Measurements from ENCODE around the gene NEMP1. TPM values are rescaled to one million over a fixed set of nuclear protein-coding genes. Genes with fewer than 3 reads are reported as not detected.

Gene NEMP1
- total RNA-seq, 4 donors from 2014 or later, result 4.0 to 66.7 (median 5.2) TPM

DNA sequence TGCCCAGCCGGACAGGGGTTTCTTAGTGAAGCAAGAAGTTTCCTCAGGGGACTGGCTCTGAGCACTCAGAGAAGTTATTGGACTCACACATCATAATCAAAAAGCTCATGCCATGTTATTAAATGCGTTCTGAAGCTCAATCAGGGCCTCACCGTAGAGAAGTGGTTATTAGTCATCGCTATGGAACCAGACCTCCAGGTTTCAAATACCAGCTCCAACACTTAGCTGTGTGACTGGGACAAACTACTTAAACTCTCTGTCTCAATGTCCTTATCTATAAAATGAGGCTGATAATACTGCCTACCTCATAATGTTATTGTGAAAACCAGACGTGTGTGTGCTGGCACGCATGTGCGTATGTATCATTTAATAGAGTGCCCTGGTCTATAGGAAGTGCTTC lies 25.3 kb upstream of the NEMP1 start:
- in situ Hi-C loops (cut with MboI; ENCODE audit: low pct_ligation_motif_present in 1 of 4, low pct_unique_long_range_greater_than_20kb in 1 of 4, low sequenced_read_pairs in 3 of 4) (no loop called here), intact Hi-C loops (cut with DNase I; ENCODE audit: low total_unique reads) (no loop called here)
- H3K27me3 ChIP-seq, result no peaks in the 10 kb centered on the region
- WGBS, 2 donors (ENCODE audit: low coverage in 1 of 2), result 90% methylated on average over 7 of the region's 7 CpGs; no CpG with 5 or more reads in 1 of the 2 donors
- H3K36me3 ChIP-seq, result peaks cover 0 to 49% (median 12%) of the 10 kb centered on the region in 4 donors
- no peak for DNase-seq
- no peak overlapping the region for H3K4me3 ChIP-seq
- no peaks in the 10 kb centered on the region for H3K9me3 ChIP-seq
- TF ChIP-seq CTCF (IDR thresholded peaks at IDR 0.05), result no peak
- H3K27ac ChIP-seq, result no peak overlapping the region
- H3K4me1 ChIP-seq, result peaks cover 0 to 64% (median 17%) of the 10 kb centered on the region in 4 donors

DNA sequence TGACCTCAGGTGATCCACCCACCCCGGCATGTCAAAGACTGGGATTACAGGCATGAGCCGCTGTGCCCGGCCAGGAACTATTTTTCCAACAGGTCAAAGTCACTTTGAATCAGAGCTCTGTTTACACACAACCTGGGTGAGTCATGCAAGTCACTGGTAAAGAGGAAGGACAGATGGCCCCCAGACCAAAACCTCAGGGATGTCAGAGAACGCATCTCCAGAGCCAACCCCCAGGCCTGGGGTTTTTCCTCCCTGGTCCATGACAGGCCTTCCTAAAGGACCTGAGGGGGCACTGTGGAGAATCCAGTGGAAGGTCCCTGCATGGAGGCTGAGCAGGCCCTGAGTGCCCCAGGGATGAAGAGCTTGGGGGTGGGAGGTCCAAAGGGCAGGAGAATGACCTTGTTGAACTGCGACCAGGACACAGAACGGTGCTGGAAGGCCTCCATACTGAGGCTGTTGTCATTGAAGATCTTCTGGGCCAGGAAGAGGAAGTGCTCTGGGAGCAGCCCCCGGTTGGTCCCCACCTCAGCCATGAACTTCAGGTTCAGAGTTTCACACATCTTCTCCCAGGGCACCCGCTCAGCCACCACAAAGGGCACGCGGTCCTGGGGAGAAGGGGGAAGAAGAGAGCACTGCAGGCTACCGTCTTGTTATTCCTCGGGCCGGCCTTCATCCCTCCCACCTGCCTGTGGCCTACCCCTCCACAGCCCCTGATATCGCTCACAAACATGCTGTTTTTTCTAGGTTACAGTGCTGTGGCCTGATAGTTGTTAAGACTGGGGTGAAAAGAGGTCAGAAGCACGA lies 23.5 kb upstream of the NEMP1 start:
- Histone ChIP-seq H3K4me3 (no peak overlapping the region), H3K4me1 (peaks cover 0 to 47% (median 8%) of the 10 kb centered on the region in 4 donors), H3K27me3 (no peaks in the 10 kb centered on the region), H3K36me3 (peaks cover 0 to 45% (median 19%) of the 10 kb centered on the region in 4 donors), H3K27ac (peak overlapping the region; percentile 26 to 66 (median 55)), H3K9me3 (no peaks in the 10 kb centered on the region)
- intact Hi-C loops (cut with DNase I; ENCODE audit: low total_unique reads) (no loop called here), in situ Hi-C loops (cut with MboI; ENCODE audit: low pct_ligation_motif_present in 1 of 4, low pct_unique_long_range_greater_than_20kb in 1 of 4, low sequenced_read_pairs in 3 of 4) (no loop called here)
- DNase-seq, result peak; percentile 61
- TF ChIP-seq POLR2AphosphoS5 (IDR thresholded peaks at IDR 0.05) (peak in 2 of 3 donors; percentile 22 to 30), EP300 (IDR thresholded peaks at IDR 0.05; ENCODE audit: low read depth) (no peak), POLR2A (IDR thresholded peaks at IDR 0.05) (no peak)
- 67% methylated on average over 15 of the region's 15 CpGs; no CpG with 5 or more reads in 1 of the 2 donors for WGBS, 2 donors (ENCODE audit: low coverage in 1 of 2)

DNA sequence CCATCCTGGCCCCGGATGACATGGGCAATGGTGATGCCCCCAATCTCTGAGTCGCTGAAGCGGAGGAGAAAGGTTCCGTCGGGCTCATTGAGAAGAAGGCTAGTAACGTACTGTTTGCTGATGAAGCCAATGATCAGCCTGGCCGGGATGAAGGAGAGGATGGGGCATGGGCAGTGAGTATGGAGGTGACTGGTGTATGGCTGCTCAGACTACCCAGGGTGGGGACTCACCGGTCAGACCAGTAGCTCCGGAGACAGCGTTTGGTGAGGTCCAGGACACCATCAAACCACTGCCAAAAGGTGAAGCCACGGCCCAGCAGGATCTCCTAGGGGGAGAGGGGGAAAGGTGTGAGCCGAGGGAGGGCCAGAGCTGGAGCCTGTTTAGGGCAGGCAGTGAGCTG lies 21.2 kb upstream of the NEMP1 start:
- Histone ChIP-seq H3K27ac (peak overlapping the region in 2 of 4 donors; percentile 15 to 25), H3K4me1 (peaks cover 0 to 52% (median 8%) of the 10 kb centered on the region in 4 donors), H3K36me3 (peaks cover 0 to 35% (median 13%) of the 10 kb centered on the region in 4 donors), H3K27me3 (no peaks in the 10 kb centered on the region), H3K9me3 (no peaks in the 10 kb centered on the region), H3K4me3 (no peak overlapping the region)
- 85% methylated on average over 8 to 12 of the region's 12 CpGs for WGBS, 2 donors (ENCODE audit: low coverage in 1 of 2)
- no peak for DNase-seq
- intact Hi-C loops (cut with DNase I; ENCODE audit: low total_unique reads) (no loop called here), in situ Hi-C loops (cut with MboI; ENCODE audit: low pct_ligation_motif_present in 1 of 4, low pct_unique_long_range_greater_than_20kb in 1 of 4, low sequenced_read_pairs in 3 of 4) (no loop called here)
- no peak for TF ChIP-seq EP300 (IDR thresholded peaks at IDR 0.05; ENCODE audit: low read depth)
- no peak for TF ChIP-seq POLR2AphosphoS5 (IDR thresholded peaks at IDR 0.05)
- TF ChIP-seq CTCF (IDR thresholded peaks at IDR 0.05), result no peak
- no peak for TF ChIP-seq POLR2A (IDR thresholded peaks at IDR 0.05)

DNA sequence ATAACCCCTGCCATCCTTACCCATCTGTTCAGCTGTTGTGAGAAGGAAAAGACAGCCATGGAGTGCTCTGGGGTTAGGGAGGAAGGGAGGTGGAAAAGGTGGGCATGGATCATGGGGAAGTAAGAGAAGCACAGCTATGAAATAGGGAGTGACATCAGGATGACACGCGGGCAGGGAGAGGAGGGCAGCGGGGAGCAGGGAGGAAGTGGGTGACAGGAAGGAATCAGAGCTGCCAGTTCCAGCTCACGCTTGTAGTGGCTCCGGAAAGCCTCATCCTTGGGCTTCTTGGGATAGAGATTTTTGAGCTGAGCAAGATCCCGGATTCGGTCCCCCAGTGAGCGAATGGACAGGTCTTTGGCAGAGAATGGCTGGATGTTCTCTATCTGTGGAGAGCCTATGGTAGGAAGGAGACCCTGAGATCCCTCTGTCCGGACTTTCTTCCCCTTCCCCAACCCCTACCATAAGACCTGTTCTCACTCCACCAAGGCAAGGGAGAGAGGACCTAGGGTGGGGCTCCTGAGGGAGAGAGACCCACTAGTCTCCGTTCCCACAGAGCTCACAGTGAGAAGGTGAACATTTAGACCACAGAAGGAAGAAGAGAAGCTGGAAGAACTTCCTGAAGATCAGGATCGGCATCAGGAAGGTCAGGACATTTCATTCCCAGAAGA lies 20.6 kb upstream of the NEMP1 start:
- in situ Hi-C loops (cut with MboI; ENCODE audit: low pct_ligation_motif_present in 1 of 4, low pct_unique_long_range_greater_than_20kb in 1 of 4, low sequenced_read_pairs in 3 of 4) (no loop called here), intact Hi-C loops (cut with DNase I; ENCODE audit: low total_unique reads) (no loop called here)
- Histone ChIP-seq H3K36me3 (peaks cover 0 to 33% (median 10%) of the 10 kb centered on the region in 4 donors), H3K4me3 (no peak overlapping the region), H3K27me3 (no peaks in the 10 kb centered on the region), H3K9me3 (no peaks in the 10 kb centered on the region), H3K27ac (peak overlapping the region in 1 of 4 donors; percentile 15), H3K4me1 (peaks cover 0 to 57% (median 9%) of the 10 kb centered on the region in 4 donors)
- 72 to 90% methylated on average over 6 to 11 of the region's 11 CpGs for WGBS, 2 donors (ENCODE audit: low coverage in 1 of 2)
- TF ChIP-seq POLR2A (IDR thresholded peaks at IDR 0.05) (no peak), EP300 (IDR thresholded peaks at IDR 0.05; ENCODE audit: low read depth) (no peak), CTCF (IDR thresholded peaks at IDR 0.05) (no peak), POLR2AphosphoS5 (IDR thresholded peaks at IDR 0.05) (no peak)
- DNase-seq, result no peak

Data from transverse colon (tissue), 4 donors.